Measurements from ENCODE around the gene STAMBP.

GRCh38 chr2:73907840-73908452 is 79.2 kb downstream of the STAMBP start:
- TF ChIP-seq POLR2AphosphoS5 (IDR thresholded peaks at IDR 0.05; ENCODE audit: borderline replicate concordance, low read depth, low read length): no peak
- no peak for TF ChIP-seq EZH2 (IDR thresholded peaks at IDR 0.05)
